ENCODE data around the gene AVPR2. TPM values are rescaled to one million over a fixed set of nuclear protein-coding genes. Genes with fewer than 3 reads are reported as not detected.

AVPR2 gene
- total and polyA plus RNA-seq, 9 of the 15 experiments (the other 6 are each of a cell fraction or from before 2014, with no cell fraction given), result not detected

DNA sequence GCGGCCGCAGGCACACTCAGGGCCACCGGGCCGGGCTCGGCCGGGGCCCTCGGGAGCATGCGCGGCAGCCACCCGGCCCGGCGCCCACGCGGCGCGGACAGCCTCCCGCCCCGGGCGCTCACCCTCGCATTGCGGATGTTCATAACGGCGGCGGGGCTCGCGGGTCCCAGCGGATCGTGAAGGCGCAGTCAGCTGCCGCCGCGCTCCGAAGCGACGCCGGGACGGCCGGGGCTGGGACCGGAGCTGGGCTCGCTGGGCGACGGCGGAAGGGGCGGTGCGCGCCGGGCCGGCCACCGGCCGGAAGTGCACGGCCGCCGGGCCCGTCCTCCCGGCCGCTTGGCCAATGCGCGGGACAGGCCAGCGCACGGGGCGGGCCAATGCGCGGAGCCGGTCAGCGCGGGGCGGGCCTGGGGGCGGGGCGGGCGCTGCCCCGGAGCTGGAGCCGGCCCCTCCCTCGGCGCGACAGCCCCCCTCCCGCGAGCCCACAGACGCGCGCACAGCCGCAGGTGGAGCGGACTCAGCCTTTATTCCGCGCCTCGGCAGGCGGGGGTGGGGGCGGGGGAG is 30.4 kb downstream of the AVPR2 start, which contains the start of gene NAA10 (continued):
- TF ChIP-seq ZBTB33 (CRISPR knock-in tag; IDR thresholded peaks at IDR 0.05), result no peak
- no peak for TF ChIP-seq CHD2 (IDR thresholded peaks at IDR 0.05; ENCODE audit: low read depth, low read length)
- TF ChIP-seq ZNF263 (CRISPR knock-in tag; IDR thresholded peaks at IDR 0.05; ENCODE audit: borderline replicate concordance), result no peak
- TF ChIP-seq ZNF740 (CRISPR knock-in tag; IDR thresholded peaks at IDR 0.05), result no peak
- TF ChIP-seq ZNF740 (tag; IDR thresholded peaks at IDR 0.05), result no peak
- no peak for TF ChIP-seq CGGBP1 (CRISPR knock-in tag; IDR thresholded peaks at IDR 0.05)
- TF ChIP-seq CCAR2 (IDR thresholded peaks at IDR 0.05; ENCODE audit: low read depth, low read length), result no peak
- peak in 1 of 2 experiments; percentile 90; a peak in 2 of 4 replicates for TF ChIP-seq ZNF639 (CRISPR knock-in tag; conservative IDR thresholded peaks at IDR 0.05 in 1 of 2, IDR thresholded peaks at IDR 0.05 in 1 of 2)
- TF ChIP-seq ZBTB8A (IDR thresholded peaks at IDR 0.05; ENCODE audit: partially characterized antibody), result no peak
- TF ChIP-seq HOMEZ (CRISPR knock-in tag; IDR thresholded peaks at IDR 0.05), result no peak
- TF ChIP-seq, protein P1, sequence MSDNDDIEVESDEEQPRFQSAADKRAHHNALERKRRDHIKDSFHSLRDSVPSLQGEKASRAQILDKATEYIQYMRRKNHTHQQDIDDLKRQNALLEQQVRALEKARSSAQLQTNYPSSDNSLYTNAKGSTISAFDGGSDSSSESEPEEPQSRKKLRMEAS (CRISPR knock-in tag; IDR thresholded peaks at IDR 0.05), result no peak
- TF ChIP-seq HNRNPUL1 (IDR thresholded peaks at IDR 0.05; ENCODE audit: low read length), result no peak
- no peak for TF ChIP-seq SMAD2 (IDR thresholded peaks at IDR 0.05; ENCODE audit: low read depth, low read length)
- no peak for TF ChIP-seq KDM5B (IDR thresholded peaks at IDR 0.05; ENCODE audit: insufficient replicate concordance, low read depth, low read length)
- TF ChIP-seq FOXJ3 (CRISPR knock-in tag; IDR thresholded peaks at IDR 0.05), result no peak
- TF ChIP-seq HMG20B (CRISPR knock-in tag; IDR thresholded peaks at IDR 0.05), result no peak
- no peak for TF ChIP-seq PCBP1 (IDR thresholded peaks at IDR 0.05; ENCODE audit: low read depth, low read length, poor library complexity, severe bottlenecking)
- TF ChIP-seq, protein P2, sequence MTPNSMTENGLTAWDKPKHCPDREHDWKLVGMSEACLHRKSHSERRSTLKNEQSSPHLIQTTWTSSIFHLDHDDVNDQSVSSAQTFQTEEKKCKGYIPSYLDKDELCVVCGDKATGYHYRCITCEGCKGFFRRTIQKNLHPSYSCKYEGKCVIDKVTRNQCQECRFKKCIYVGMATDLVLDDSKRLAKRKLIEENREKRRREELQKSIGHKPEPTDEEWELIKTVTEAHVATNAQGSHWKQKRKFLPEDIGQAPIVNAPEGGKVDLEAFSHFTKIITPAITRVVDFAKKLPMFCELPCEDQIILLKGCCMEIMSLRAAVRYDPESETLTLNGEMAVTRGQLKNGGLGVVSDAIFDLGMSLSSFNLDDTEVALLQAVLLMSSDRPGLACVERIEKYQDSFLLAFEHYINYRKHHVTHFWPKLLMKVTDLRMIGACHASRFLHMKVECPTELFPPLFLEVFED (CRISPR knock-in tag; conservative IDR thresholded peaks at IDR 0.05), result no peak
- no peak for TF ChIP-seq ZNF121 (CRISPR knock-in tag; conservative IDR thresholded peaks at IDR 0.05)

Data from K562 (cell line).